ENCODE results near the gene NUCKS1.

GRCh38 chr1:205716371-205717132 is 33.4 kb downstream of the NUCKS1 start:
- TF ChIP-seq POLR2AphosphoS5 (IDR thresholded peaks at IDR 0.05; ENCODE audit: low read depth, low read length) (no peak), TAF1 (IDR thresholded peaks at IDR 0.05; ENCODE audit: borderline replicate concordance, insufficient read depth, low read length) (no peak)

All from PFSK-1 (cell line).